ENCODE data around the gene TMEM31.
A peak's percentile ranks its signal among the peaks of the same experiment; 100 is the strongest.

TMEM31 gene

DNA sequence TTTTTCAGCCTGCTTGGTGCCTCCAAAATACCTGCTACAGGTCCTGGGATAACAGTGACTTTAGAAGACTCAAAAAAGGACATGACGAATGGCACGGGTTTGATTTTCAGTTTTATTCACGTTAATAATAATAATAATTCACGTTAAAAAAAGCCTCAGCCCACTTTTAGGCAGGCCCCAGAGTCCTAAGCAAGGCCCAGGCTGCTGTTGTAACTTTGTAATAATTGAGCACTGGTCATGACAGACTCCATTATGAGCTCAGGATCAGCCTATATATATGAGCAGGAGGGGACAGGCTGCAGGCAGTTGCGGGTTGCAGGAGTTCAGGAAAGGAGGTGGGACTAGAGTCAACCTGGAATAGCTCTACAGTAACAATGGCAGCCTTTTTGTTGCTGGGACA is at the start of gene TMEM31:
TSS of gene TMEM31 (plus strand) at position 301 of the 400 bp plus-strand sequence. CDS start 1,350 bp downstream, outside the sequence.
- no peak for DNase-seq

- DNase-seq: peak; percentile 11
These were observed 46.5 kb upstream of the TMEM31 start for GRCh38 chrX:103663981-103664762.

DNA sequence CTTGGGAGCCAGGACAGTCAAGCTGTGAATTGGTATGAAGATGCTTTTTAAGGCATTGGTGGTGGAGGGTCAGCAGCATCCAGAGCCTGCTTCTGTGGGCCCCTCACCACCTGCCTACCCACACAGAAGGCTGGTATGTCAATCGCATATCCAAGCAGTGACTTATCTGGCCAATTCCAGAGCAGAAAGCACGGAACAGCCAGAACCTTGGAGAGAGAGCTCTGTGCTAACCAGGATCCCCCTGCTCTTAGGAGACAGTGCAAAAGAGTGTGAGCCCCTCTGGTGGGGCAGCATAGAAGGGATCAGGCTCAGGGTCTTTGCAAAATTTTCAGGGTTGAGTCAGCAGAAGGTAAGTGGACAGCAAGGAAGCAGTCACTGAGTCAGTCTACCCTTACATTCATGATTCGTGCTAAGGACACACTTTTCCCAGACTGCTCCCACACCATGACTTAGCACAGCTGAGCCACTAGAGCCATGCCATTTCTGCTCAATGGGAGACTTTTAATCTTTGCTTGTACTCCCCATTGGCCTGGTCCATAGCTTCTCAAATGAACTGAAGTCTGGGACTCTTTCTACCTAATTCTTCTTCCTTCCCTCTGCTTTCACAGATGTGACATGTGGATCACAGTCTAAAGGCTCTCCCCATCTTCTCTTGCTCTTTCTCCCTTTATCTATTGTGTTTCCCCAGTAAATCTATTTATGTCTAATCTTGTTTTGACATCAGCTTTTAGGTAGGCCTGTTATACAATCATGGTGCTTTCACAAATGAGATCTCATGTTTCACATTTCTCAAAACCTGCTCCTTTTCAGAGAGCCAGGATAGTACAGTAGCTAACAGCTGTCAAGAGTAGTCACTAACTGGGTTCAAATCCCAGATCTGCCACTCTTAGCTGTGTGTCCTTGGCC is 44.3 kb upstream of the TMEM31 start:
- DNase-seq: no peak

DNA sequence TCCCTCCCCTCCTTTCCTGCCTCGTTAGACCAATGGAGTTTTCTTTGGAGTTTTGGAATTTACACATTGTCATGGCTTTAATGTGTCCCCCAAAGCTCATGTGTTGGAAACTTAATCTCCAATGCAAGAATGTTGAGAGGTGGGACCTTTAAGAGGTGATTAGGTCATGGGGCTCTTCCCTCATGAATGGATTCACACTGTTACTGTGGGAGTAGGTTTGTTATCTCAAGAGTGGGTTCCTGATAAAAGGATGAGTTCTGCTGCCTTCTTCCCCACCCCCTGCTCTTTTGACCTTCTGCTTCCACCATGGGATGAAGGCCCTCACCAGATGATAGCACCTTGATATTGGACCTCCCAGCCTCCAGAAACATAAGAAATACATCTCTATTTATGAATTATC is 41.0 kb upstream of the TMEM31 start:
- no peak for DNase-seq

DNA sequence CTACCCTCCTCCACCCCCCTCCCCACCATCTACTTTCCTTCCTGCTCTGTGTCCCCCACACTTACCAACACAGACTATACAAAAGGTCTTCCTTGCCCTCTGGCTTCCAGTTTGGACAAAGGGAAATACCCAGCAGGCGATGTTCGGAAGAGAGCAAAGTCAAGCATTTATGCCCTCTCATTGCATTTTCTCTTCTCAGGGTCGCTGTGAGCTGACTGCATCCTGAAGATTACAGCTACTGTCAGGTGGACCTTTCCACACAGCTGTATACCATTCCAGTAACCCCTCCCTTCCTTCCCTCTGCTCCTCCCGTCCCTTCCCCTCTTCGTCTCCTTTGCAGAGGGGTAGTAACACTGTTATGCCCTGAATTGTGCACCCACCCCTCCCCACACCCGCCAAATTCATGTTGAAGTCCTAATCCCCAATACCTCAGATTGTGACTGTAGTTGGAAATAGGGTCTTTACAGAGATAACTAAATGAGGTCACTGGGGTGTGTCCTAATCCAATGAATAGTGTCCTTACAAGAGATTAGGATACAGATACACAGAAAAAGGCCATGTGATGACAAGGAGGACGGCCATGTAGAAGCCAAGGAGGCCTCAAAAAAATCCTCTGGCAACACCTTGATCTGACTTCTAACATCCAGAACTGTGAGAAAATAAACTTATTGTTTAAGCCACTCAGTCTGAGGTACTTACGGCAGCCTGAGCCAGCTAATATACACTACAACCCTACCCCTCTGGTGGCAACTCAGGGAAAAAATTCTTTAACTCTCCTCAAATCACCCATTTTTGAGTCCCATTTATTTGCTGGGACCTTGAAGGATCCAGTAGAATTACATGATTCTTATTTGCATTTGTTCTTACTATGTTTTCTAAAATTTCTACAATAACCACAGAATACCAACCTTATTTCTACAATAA is 35.9 kb upstream of the TMEM31 start:
- no peak for DNase-seq

GRCh38 chrX:103678199-103678993 is 32.3 kb upstream of the TMEM31 start:
- DNase-seq: no peak

DNA sequence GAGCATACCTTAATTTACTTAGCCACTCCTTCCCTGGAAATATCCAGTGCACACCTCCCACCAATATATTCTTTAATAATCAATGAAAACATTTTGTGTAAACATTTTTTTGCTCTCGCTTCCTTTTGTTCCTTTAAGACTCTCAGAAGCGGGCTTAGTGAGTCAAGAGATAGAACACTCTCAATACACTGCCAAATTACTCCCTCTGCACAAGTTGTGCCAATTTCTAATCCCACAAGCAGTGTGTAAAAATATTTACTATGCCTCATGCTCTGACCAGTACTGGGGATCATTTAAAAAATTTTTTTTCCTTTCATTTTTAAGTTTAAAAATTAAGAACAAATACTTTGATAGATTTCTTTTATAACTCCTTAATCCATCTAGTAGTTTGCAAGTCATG is 29.3 kb upstream of the TMEM31 start:
- DNase-seq: no peak

DNA sequence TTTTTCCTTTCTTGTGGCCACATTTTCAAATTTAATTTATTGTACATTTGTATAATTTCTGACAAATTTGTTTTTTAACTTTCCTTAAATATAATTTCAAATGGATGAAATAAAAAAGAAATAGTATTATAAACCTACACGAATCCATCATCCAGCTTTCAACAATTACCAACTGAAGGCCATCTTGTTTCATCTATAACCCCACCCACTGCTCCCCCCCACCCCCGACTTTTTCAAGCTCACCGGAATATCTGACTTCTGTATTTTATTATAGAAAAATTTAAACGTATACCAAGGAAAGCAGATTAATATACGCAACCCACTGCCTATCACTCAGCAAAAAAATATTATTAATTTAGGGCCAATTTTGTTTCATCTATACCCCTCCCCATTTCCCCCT is 25.3 kb upstream of the TMEM31 start:
- DNase-seq: no peak

DNA sequence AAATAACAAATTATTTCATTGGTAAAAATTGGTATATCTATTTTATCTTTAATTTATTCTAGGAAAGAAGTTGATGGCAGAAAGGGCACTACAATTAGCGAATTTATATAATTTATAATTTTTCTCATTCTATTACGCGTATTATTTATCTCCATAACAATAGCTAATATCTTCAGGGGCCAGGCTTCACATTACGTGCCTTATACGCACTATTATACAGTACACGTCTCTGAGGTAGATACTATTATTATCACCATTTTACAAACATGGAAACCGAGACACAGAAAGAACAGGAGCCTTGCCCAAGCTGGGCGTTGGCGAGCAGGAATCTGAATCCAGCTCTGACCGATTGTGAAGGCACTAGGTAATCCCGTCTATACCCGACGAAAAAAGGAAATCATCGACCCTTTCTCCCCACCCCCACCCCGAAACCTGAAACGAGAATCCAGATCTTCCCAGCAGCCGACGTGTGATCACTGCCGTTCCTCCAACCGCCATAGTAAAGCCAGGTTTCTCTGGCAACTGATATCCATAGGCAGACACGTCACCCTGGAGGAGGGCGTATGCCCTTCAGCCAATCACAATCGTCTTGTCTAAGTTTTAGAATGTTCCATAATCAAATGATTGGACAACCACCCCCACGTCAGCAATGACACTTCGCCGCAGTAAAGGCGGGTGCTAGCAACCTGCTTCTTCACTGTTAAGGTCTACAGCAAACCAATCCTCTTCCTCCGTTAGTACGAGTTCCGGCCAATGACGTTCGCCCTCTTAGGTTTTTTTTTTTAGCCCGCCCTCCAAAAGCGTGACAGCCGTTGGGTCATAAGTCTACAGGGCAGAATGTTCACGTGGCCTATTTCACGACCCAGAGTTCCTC is 24.3 kb upstream of the TMEM31 start, which contains the start of gene MORF4L2:
TSS of gene MORF4L2 (minus strand) at position 501 of the 874 bp plus-strand sequence. CDS start 9,672 bp downstream, outside the sequence.
- peak; percentile 95 for DNase-seq

- peak; percentile 73 for DNase-seq
These were observed 23.5 kb upstream of the TMEM31 start for GRCh38 chrX:103687073-103687695.

DNA sequence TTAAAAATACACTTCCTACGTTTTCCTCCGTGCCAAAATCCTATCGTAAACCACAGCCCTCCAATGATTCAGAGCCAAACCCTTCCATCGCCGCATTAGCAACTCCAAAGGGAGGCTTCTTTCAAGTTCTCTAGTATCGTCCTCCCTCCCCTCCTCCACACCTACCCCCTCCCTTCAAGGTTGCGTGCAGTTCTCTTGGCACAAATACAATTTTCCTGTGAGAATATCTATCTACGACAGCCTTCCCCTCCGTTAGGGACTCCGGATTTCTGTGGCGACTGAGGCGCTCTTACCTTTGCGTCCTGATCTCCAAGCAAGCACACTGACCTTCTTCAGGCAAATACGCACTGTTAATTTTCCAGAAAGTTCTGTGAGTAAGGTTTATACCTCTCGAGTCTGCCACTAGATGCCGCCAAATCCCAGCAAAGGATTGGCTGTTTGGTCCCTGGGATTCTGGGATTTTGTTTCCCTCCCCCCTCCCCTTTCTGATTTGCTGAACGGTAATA is 23.0 kb upstream of the TMEM31 start:
- DNase-seq: peak; percentile 64

GRCh38 chrX:103688946-103689345 is 21.8 kb upstream of the TMEM31 start:
- DNase-seq: no peak

DNA sequence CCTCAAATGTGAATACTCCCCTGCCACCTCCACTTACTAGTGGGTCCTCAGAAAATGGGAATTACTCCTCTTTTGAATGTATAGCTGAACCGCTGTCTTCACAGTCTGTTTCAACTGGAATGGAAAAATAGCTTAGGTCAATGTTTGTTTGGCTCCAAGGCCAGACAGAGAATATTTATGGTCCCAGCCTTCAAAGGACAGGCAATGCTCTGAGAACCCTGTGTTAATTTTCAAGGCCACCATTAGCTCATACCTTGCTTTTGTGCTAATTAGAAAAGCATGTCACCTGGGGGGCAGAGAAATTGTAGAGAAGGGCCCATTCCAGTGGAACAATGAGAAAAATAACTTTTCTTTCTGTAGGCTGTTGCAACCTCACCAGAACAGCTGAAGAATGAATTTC is 19.6 kb upstream of the TMEM31 start:
- DNase-seq: no peak

- DNase-seq: no peak
These were observed 13.0 kb upstream of the TMEM31 start for GRCh38 chrX:103697687-103698086.

DNA sequence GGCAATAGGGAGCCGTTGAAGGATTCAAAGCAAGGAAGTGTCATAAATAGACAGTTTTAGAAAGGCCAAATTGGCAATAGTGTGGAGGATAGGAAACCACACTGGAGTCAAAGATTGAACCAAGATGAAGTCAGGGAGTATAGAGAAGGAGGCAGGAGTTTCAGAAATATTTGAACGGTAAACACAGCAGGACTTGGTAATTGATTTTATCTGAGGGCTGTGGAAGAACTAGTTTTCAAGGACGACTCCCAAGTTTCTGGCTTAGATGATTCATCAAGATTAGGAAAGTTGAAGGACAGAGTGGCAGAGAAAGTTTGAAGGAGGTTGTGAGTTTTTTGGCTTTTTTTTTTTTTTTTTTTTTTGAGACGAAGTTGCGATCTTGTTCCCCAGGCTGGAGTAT is 11.5 kb upstream of the TMEM31 start:
- DNase-seq: no peak

DNA sequence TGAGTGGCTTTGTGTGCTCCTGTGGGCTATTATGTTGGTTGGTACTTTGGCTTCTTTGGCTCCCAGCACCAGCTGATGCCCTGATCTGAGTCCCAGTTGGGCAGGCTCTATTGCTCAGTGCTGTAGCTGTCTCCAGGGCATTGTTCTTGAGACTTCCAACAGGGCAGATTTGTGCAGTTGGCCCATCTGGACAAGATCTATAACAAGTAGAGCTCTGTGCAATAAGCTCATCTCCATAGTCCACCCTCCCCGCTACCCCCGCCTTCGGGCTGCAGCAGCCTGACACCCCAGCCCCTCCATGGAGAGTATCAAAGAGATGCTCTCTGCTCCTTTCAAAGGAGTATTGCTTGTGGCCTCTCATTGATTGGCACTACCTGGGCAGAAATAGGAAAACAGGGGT is 5.8 kb upstream of the TMEM31 start:
- no peak for DNase-seq

GRCh38 chrX:103716962-103717361 is 6.3 kb downstream of the TMEM31 start:
- no peak for DNase-seq

- no peak for DNase-seq
These were observed 7.4 kb downstream of the TMEM31 start for GRCh38 chrX:103718120-103718519.

DNA sequence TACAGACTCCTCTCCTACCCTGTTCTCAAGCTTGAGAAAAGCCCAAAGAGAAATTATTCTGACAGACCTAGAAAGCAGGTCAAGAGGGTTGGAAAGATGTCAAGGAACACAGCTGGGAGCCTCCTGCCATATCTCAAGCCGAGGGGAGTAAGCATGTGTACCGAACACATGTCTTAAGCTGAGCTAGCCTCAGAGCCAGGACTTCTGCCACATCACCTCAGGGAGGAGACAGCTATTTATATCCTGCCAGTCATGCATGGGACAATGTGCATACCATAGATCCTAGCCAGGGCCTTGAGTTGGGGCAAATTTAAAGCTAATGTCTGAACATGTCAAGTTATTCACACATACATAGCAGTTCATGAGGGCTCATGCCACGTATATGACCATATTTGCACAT is 11.8 kb downstream of the TMEM31 start:
- no peak for DNase-seq

- peak; percentile 8 for DNase-seq
These were observed 15.8 kb downstream of the TMEM31 start for GRCh38 chrX:103726477-103726876.
